ENCODE measurements around the gene ATP6V0D1.

The ATP6V0D1 gene

DNA sequence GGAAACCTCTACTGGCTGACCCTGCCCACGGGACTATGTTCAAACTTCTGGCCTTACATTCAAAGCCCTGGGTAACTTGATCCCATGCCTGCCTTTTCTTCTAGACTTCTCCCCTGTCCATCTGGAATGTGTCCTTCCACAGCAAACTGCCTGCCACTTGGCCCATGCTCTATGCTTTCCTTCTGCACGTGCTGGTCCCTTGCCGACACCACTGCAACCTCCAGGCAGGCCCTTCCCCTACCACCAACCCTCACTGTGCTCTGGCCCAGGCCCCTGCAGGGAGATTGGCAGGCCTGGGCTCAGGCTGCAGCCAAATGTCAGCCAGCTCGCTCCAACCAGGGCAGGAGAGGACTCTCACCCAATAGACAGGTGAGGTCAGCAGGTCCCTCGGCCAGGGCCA is 39.0 kb downstream of the ATP6V0D1 start:
- no peaks in the 10 kb centered on the region for H3K36me3 ChIP-seq (ENCODE audit: control insufficient read depth, insufficient read depth, low read length)
- H3K4me3 ChIP-seq (ENCODE audit: low read depth, low read length): no peak overlapping the region
- TF ChIP-seq, protein P1, sequence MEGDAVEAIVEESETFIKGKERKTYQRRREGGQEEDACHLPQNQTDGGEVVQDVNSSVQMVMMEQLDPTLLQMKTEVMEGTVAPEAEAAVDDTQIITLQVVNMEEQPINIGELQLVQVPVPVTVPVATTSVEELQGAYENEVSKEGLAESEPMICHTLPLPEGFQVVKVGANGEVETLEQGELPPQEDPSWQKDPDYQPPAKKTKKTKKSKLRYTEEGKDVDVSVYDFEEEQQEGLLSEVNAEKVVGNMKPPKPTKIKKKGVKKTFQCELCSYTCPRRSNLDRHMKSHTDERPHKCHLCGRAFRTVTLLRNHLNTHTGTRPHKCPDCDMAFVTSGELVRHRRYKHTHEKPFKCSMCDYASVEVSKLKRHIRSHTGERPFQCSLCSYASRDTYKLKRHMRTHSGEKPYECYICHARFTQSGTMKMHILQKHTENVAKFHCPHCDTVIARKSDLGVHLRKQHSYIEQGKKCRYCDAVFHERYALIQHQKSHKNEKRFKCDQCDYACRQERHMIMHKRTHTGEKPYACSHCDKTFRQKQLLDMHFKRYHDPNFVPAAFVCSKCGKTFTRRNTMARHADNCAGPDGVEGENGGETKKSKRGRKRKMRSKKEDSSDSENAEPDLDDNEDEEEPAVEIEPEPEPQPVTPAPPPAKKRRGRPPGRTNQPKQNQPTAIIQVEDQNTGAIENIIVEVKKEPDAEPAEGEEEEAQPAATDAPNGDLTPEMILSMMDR (IDR thresholded peaks at IDR 0.05): no peak
- peak overlapping the region; percentile 5 for H3K4me2 ChIP-seq (ENCODE audit: low read length)
- no peaks in the 10 kb centered on the region for H3K27me3 ChIP-seq (ENCODE audit: control insufficient read depth, insufficient read depth, low read length)
- H3K4me1 ChIP-seq: peaks cover 36% of the 10 kb centered on the region
- no peak overlapping the region for H3K9ac ChIP-seq
- H3K27ac ChIP-seq: no peak overlapping the region
- no peak overlapping the region for H2AFZ ChIP-seq
- H3K79me2 ChIP-seq: no peaks in the 10 kb centered on the region
- H3K9me3 ChIP-seq (ENCODE audit: control insufficient read depth, low read length): no peaks in the 10 kb centered on the region

DNA sequence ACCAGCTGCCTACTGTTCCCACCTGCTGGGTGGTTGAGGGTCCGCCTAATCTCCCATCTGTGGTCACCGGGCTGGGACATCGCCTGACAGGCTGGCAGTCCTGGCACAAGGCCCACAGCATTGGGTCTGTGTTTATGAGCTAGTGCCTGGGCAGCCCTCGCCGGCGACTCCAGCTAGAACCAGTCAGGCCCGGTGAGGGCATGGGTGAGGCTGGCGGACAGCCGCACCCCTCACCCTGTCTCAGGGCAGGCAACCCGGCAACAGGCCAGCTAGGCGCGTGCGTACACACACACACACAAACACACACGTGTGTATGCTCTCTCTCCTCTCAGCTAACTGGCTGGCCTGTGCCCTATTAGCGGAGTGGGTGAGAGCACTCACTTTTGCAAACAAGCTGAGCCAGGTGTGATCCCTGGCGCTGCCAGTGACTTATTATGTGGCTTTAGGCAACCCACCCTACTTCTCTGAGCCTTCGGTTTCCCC is 39.6 kb downstream of the ATP6V0D1 start:
- Histone ChIP-seq H3K4me3 (ENCODE audit: low read depth, low read length) (no peak overlapping the region), H3K27me3 (ENCODE audit: control insufficient read depth, insufficient read depth, low read length) (no peaks in the 10 kb centered on the region), H3K4me2 (ENCODE audit: low read length) (peak overlapping the region; percentile 3), H3K36me3 (ENCODE audit: control insufficient read depth, insufficient read depth, low read length) (no peaks in the 10 kb centered on the region), H3K4me1 (peaks cover 30% of the 10 kb centered on the region), H2AFZ (no peak overlapping the region), H3K27ac (no peak overlapping the region), H3K9me3 (ENCODE audit: control insufficient read depth, low read length) (no peaks in the 10 kb centered on the region), H3K9ac (no peak overlapping the region), H3K79me2 (no peaks in the 10 kb centered on the region)
- TF ChIP-seq, protein P1 (IDR thresholded peaks at IDR 0.05): no peak

DNA sequence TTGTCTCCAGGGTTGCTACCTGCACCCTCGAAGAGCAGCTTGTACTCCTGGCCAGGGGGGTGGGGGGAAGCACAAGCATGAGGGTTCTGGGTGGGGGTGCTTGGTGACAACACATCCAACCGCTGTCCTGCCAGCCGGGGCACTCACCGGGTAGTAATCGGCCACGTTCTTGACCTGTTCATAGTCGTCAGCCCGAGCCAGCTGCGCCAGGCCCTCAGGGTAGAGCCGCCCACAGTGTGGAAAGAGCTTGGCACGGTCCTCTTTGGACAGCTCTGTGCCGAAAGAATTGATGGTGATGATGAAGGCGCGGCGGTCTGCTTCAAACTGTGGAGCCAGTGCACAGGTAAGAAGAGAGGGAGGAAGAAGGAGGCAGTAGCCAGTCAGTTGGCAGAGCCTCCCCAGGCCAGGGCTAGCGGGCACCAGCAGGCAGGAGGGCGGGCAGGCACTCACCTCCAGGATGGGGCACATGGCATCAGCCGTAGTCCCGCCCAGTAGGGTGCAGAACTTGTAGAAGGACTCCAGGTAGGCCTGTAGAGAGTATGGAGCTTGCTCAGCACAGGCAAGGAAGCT is 42.0 kb downstream of the ATP6V0D1 start:
- peaks cover 21% of the 10 kb centered on the region for H3K4me1 ChIP-seq
- no peaks in the 10 kb centered on the region for H3K79me2 ChIP-seq
- no peak overlapping the region for H3K4me3 ChIP-seq (ENCODE audit: low read depth, low read length)
- TF ChIP-seq, protein P1 (IDR thresholded peaks at IDR 0.05): no peak
- H2AFZ ChIP-seq: no peak overlapping the region
- no peaks in the 10 kb centered on the region for H3K27me3 ChIP-seq (ENCODE audit: control insufficient read depth, insufficient read depth, low read length)
- no peaks in the 10 kb centered on the region for H3K36me3 ChIP-seq (ENCODE audit: control insufficient read depth, insufficient read depth, low read length)
- H3K4me2 ChIP-seq (ENCODE audit: low read length): no peak overlapping the region
- no peak overlapping the region for H3K27ac ChIP-seq
- H3K9ac ChIP-seq: no peak overlapping the region
- no peaks in the 10 kb centered on the region for H3K9me3 ChIP-seq (ENCODE audit: control insufficient read depth, low read length)

- Histone ChIP-seq H3K9ac (no peak overlapping the region), H2AFZ (no peak overlapping the region), H3K36me3 (ENCODE audit: control insufficient read depth, insufficient read depth, low read length) (no peaks in the 10 kb centered on the region), H3K27me3 (ENCODE audit: control insufficient read depth, insufficient read depth, low read length) (no peaks in the 10 kb centered on the region), H3K9me3 (ENCODE audit: control insufficient read depth, low read length) (no peaks in the 10 kb centered on the region), H3K27ac (no peak overlapping the region), H3K79me2 (no peaks in the 10 kb centered on the region), H3K4me1 (peaks cover 15% of the 10 kb centered on the region), H3K4me3 (ENCODE audit: low read depth, low read length) (no peak overlapping the region), H3K4me2 (ENCODE audit: low read length) (no peak overlapping the region)
- TF ChIP-seq, protein P1 (IDR thresholded peaks at IDR 0.05): no peak
Measured at GRCh38 chr16:67438098-67438791, 42.7 kb downstream of the ATP6V0D1 start.

All from parathyroid adenoma (tissue), 2 donors.